ENCODE measurements around the gene SOX6. TPM values are rescaled to one million over a fixed set of nuclear protein-coding genes. Genes with fewer than 3 reads are reported as not detected.

SOX6 gene
- total RNA-seq, 3 donors from 2014 or later, result 0.03 to 0.47 TPM; not detected in 1

DNA sequence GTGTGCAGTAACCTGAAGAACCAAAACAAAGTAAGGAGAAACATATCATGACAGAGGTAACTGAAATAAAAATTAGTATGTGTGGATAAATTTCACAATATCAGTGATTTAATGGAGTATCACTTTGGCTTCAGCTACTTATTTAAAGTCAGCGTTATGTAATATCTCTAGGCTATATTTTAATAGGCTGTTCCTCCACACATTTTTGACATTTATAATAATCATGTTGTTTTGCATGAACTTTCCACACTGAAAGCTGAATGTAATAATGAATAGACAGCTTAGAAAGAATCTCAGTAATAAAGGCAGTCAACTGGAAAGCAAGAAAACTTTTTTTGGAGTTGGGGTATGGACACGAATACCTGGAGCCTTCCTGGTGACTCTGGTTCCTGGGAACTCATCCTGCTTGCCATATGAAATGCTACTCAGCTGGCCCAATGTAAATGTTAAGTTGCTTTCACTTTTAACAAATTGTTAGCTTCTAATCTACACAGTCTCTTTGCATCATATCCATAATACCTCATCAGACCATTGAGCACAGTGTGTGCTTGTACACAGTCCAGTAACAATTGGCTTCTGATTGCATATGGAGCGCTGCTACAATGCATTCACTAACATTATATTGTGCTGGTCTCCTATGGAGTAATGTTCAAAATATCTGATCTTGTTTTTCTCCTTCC is 257.7 kb downstream of the SOX6 start:
- Mint-ChIP-seq H3K9me3 (no peaks in the 10 kb centered on the region), H3K27me3 (ENCODE audit: low read depth) (no peaks in the 10 kb centered on the region), H3K4me1 (ENCODE audit: low read depth) (no peaks in the 10 kb centered on the region), H3K36me3 (ENCODE audit: insufficient read depth) (no peaks in the 10 kb centered on the region), H3K4me3 (no peak overlapping the region)
- DNase-seq, result no peak
- no peak for ATAC-seq

DNA sequence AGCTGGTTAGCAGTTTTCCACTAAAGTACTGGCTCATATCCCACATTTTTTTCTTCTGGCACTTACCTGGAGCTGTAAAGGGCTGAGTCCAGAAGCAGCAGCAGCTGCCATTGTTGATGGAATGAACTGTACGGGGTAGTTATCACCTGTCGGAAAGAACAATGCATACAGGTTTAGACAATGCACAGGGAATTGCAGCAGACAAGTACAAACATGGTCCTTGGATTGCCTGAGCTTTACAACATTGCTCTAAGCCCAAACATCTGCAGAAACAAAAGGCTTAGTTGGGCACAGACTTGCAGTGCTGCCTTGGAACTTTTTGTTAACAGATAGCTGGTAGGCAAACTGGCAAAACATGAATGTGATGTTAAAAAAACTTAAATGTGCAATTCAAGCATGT is 258.8 kb downstream of the SOX6 start:
- Mint-ChIP-seq H3K4me3 (no peak overlapping the region), H3K9me3 (no peaks in the 10 kb centered on the region), H3K27me3 (ENCODE audit: low read depth) (no peaks in the 10 kb centered on the region)

DNA sequence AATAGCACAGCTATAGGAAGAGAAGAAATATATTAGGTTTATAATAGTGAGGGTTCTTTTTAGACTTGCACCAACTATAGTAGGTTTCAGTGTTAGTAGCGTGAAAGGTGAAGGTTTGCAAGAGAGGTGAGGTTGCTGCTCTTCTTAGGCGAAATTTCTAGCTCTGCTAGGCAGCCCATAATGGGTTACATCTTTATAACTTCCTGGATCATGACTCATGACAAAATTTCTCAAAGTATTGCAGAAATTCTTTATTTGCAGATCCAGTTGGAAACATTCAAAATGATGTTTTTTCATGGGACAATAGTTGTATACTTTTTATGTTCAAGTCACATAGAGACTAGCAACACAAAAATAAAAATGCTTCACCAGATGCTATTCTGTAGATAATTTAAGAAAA is 260.0 kb downstream of the SOX6 start:
- H3K4me1 Mint-ChIP-seq (ENCODE audit: low read depth), result no peaks in the 10 kb centered on the region
- ATAC-seq, result no peak

More for the DNA sequence above, 258.8 kb downstream of the SOX6 start:
- no peak for ATAC-seq
- no peak for DNase-seq
- Mint-ChIP-seq H3K4me1 (ENCODE audit: low read depth) (no peaks in the 10 kb centered on the region), H3K36me3 (ENCODE audit: insufficient read depth) (no peaks in the 10 kb centered on the region)

GRCh38 chr11:16095756-16096155 is 260.6 kb downstream of the SOX6 start:
- H3K4me3 Mint-ChIP-seq, result no peak overlapping the region

More for the DNA sequence above, 260.0 kb downstream of the SOX6 start:
- no peak for DNase-seq
- no peaks in the 10 kb centered on the region for H3K36me3 Mint-ChIP-seq (ENCODE audit: insufficient read depth)
- no peaks in the 10 kb centered on the region for H3K9me3 Mint-ChIP-seq
- no peak overlapping the region for H3K4me3 Mint-ChIP-seq
- no peaks in the 10 kb centered on the region for H3K27me3 Mint-ChIP-seq (ENCODE audit: low read depth)

DNA sequence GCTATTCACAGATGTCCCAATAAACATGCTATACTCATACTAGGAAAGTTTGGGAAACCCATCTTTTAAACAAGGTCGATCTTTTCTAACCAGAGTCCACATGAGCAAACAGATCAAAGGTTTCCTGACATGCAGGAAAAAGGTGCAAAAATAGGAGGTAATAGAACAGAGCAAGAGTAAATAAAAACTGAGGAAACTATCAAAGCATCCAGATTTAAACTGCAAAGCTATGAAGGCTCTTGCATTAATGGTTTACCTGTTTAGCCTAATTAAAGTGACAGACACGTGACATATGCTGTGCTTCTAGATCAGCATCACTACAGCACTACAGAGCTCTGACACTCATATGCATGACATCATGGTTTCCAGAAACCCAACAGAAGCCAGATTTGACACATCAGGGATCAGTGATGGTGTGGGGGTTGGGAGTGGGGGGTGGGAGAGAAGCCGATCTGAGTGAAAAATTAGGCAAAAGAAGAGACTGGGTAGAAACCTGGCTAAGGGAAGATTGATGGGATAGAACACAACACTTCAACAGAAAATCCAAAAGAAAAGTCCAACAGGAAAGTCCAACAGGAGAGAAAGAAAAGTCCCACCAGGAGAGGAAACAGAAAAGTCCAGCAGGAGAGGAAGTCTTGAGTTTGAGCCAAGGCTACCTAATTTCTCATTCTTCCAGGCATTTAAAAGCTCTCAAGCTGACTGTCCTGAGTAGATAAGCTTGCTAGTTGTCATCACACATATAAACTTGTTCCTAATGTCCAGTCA is 262.3 kb downstream of the SOX6 start:
- no peaks in the 10 kb centered on the region for H3K4me1 Mint-ChIP-seq (ENCODE audit: low read depth)
- DNase-seq, result no peak
- H3K4me3 Mint-ChIP-seq, result no peak overlapping the region
- no peaks in the 10 kb centered on the region for H3K27me3 Mint-ChIP-seq (ENCODE audit: low read depth)
- no peak for ATAC-seq
- no peaks in the 10 kb centered on the region for H3K36me3 Mint-ChIP-seq (ENCODE audit: insufficient read depth)
- H3K9me3 Mint-ChIP-seq, result no peaks in the 10 kb centered on the region

More at GRCh38 chr11:16095756-16096155, 260.6 kb downstream of the SOX6 start:
- ATAC-seq (no peak), DNase-seq (no peak)
- no peaks in the 10 kb centered on the region for H3K36me3 Mint-ChIP-seq (ENCODE audit: insufficient read depth)
- H3K27me3 Mint-ChIP-seq (ENCODE audit: low read depth), result no peaks in the 10 kb centered on the region
- no peaks in the 10 kb centered on the region for H3K9me3 Mint-ChIP-seq
- no peaks in the 10 kb centered on the region for H3K4me1 Mint-ChIP-seq (ENCODE audit: low read depth)

DNA sequence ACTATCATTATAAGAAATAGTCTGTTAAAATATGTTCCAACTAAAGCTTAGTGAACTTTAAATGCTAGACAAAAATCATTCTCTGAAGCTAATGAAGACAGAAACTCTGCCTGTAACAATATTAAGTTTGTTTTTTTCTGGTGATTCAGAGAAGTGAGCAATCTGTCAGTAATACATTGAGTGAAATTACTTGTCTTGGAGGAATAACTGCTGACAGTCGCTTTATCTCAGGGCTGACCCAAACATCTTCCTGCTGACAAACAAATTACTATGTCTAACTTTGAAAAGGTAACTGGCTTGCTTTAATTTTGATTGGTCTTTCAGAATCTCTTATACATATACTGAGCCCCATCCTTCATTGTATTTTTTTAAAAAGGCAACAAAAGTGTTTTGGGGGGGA is 264.5 kb downstream of the SOX6 start:
- no peaks in the 10 kb centered on the region for H3K36me3 Mint-ChIP-seq (ENCODE audit: insufficient read depth)
- H3K9me3 Mint-ChIP-seq, result peaks cover 5% of the 10 kb centered on the region
- no peak for DNase-seq
- no peaks in the 10 kb centered on the region for H3K27me3 Mint-ChIP-seq (ENCODE audit: low read depth)
- ATAC-seq, result no peak
- no peak overlapping the region for H3K4me3 Mint-ChIP-seq
- no peaks in the 10 kb centered on the region for H3K4me1 Mint-ChIP-seq (ENCODE audit: low read depth)

GRCh38 chr11:16089481-16089880 is 266.9 kb downstream of the SOX6 start:
- DNase-seq (no peak), ATAC-seq (no peak)
- peaks cover 5% of the 10 kb centered on the region for H3K9me3 Mint-ChIP-seq
- H3K4me3 Mint-ChIP-seq, result no peak overlapping the region
- no peaks in the 10 kb centered on the region for H3K4me1 Mint-ChIP-seq (ENCODE audit: low read depth)
- H3K27me3 Mint-ChIP-seq (ENCODE audit: low read depth), result no peaks in the 10 kb centered on the region
- no peaks in the 10 kb centered on the region for H3K36me3 Mint-ChIP-seq (ENCODE audit: insufficient read depth)

DNA sequence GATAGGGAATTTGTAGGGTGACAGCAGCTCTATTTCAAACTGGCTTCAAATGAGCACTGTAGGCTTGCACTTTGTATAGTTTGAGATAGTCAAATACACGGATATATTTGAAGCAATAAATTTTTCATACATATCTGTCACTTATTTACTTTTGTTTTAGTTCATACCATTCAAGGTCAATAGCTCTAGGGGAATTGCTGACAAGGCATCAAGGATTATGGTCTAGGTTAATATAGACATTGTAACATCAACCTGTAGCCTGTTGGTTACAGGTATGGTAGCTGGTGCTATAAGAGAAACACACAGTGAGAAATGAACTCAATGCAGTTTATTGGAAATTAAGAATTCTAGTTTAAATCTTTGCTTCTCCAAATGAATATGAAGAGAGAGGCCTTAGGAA is 267.6 kb downstream of the SOX6 start:
- H3K4me1 Mint-ChIP-seq (ENCODE audit: low read depth), result no peaks in the 10 kb centered on the region
- ATAC-seq (no peak), DNase-seq (no peak)
- no peaks in the 10 kb centered on the region for H3K27me3 Mint-ChIP-seq (ENCODE audit: low read depth)
- H3K36me3 Mint-ChIP-seq (ENCODE audit: insufficient read depth), result no peaks in the 10 kb centered on the region
- peaks cover 5% of the 10 kb centered on the region for H3K9me3 Mint-ChIP-seq
- no peak overlapping the region for H3K4me3 Mint-ChIP-seq

GRCh38 chr11:16087886-16088285 is 268.5 kb downstream of the SOX6 start:
- Mint-ChIP-seq H3K9me3 (peaks cover 5% of the 10 kb centered on the region), H3K4me3 (no peak overlapping the region), H3K27me3 (ENCODE audit: low read depth) (no peaks in the 10 kb centered on the region), H3K36me3 (ENCODE audit: insufficient read depth) (no peaks in the 10 kb centered on the region), H3K4me1 (ENCODE audit: low read depth) (no peaks in the 10 kb centered on the region)
- DNase-seq, result no peak
- no peak for ATAC-seq

DNA sequence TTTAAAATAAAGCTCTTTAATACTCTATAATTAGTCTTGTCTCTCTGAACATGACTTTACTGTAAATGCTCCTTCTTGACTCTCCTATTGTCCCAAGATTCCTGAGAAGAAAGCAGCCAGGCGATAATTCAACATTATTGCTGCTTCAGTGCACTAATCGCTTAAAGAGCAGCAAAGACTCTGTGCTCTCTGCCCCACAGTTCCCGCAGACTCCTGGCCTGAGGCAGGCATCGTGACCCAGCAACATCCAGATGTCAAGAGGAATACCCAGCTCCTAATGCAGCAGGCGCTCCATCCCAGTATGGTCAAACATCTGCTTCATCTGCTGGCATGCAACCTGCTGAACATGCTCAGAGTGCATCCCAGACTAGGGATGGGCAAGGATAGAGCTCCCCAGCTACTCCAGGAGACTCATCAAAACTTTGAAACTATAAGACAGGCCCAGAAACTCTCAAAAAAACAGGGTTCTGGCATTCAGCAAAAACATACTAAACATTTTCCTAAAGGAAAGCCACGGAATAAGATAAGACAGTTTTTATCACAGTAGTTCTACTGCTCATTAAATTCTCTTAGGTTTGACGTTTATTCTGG is 270.0 kb downstream of the SOX6 start:
- DNase-seq (no peak), ATAC-seq (no peak)
- no peaks in the 10 kb centered on the region for H3K4me1 Mint-ChIP-seq (ENCODE audit: low read depth)
- no peaks in the 10 kb centered on the region for H3K27me3 Mint-ChIP-seq (ENCODE audit: low read depth)
- no peaks in the 10 kb centered on the region for H3K36me3 Mint-ChIP-seq (ENCODE audit: insufficient read depth)
- peaks cover 5% of the 10 kb centered on the region for H3K9me3 Mint-ChIP-seq
- H3K4me3 Mint-ChIP-seq, result no peak overlapping the region

GRCh38 chr11:16082095-16083055 is 274.0 kb downstream of the SOX6 start:
- peaks cover 4% of the 10 kb centered on the region for H3K9me3 Mint-ChIP-seq
- no peaks in the 10 kb centered on the region for H3K4me1 Mint-ChIP-seq (ENCODE audit: low read depth)
- H3K4me3 Mint-ChIP-seq, result no peak overlapping the region
- ATAC-seq, result no peak
- H3K36me3 Mint-ChIP-seq (ENCODE audit: insufficient read depth), result no peaks in the 10 kb centered on the region
- H3K27me3 Mint-ChIP-seq (ENCODE audit: low read depth), result no peaks in the 10 kb centered on the region
- no peak for DNase-seq

GRCh38 chr11:16081382-16082094 is 274.8 kb downstream of the SOX6 start:
- H3K4me1 Mint-ChIP-seq (ENCODE audit: low read depth), result no peaks in the 10 kb centered on the region
- peaks cover 7% of the 10 kb centered on the region for H3K9me3 Mint-ChIP-seq
- DNase-seq (no peak), ATAC-seq (no peak)
- no peak overlapping the region for H3K4me3 Mint-ChIP-seq
- H3K27me3 Mint-ChIP-seq (ENCODE audit: low read depth), result no peaks in the 10 kb centered on the region
- H3K36me3 Mint-ChIP-seq (ENCODE audit: insufficient read depth), result no peaks in the 10 kb centered on the region

GRCh38 chr11:16080688-16081381 is 275.5 kb downstream of the SOX6 start:
- Mint-ChIP-seq H3K9me3 (peaks cover 9% of the 10 kb centered on the region), H3K4me3 (no peak overlapping the region), H3K27me3 (ENCODE audit: low read depth) (no peaks in the 10 kb centered on the region)

More at GRCh38 chr11:16080688-16081381, 275.5 kb downstream of the SOX6 start:
- no peak for ATAC-seq
- no peaks in the 10 kb centered on the region for H3K4me1 Mint-ChIP-seq (ENCODE audit: low read depth)
- DNase-seq, result no peak
- H3K36me3 Mint-ChIP-seq (ENCODE audit: insufficient read depth), result no peaks in the 10 kb centered on the region

Data from activated T-cell treated with anti-CD3 and anti-CD28 coated beads, Interleukin-2, amount 50 U/mL, for 4 hours (primary cell).